Activated CD4-positive, alpha-beta T cell treated with anti-CD3 and anti-CD28 coated beads, Interleukin-10, Interleukin-2, amounts not matched to agents 100 ng/mL and 50 ng/mL, durations not matched to agents 16 hours and 8 hours (primary cell): ENCODE results near the gene LUM.

ENCODE experiments used
- DNase-seq: peaks from one replicate; pipeline ENCODE4 v3.0.0-alpha.2; 2020

Gene LUM

DNA sequence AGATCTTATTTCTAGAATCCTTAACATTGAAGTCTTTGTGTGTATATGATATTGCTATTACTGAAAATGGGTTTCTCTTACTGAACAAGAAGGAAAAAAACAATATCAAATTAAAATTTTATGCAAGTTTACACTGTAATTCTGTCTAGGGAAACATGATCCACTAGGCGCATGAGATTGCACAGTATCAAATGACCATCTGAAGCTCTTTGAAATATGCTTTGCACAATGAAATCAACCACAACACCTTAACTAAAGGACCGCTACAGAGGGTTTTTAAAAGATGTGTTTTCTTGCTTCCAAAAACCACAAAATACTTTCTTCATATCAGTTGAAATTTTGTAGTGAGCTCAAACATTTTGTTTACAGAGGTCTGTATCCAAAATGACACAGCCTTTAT, 38.4 kb downstream of the LUM start:
- DNase-seq = no peak

DNA sequence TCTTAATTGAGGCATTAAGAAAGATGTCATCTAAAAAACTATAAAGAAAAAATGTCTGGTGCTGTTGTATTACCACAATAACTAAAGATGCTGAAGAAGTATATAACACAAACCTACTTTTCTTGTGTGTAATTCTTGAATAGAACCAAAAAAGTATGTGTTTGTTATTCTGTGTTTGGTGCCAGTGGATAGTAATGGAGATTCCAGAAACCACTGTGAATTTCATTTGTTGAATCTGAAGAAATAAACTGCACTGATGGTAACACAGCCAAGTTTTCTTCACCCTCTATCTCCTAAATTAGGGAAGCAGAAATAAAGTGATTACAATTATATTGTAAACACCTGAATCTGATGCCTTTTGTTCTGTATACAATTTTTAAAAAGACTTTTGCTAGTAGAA, 40.4 kb downstream of the LUM start:
- DNase-seq = no peak

DNA sequence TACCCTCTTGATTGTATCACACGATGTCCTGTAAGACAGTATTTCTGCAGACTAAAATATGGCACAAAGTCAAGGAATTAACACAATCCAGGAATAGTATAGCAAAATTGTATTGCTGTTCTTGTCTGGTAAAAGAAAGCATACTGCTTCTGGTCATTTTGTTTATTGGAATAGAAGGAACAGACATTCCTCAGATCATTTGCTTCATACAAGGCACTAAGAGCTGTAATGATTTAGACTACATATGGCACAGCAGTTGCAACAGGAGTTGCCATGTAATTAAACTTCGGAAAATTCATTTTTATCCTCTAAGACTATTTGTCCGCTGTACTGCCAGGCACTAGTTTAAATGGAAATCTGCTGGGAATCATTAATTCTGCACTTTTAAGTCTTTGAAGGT, 45.9 kb downstream of the LUM start:
- DNase-seq = no peak

DNA sequence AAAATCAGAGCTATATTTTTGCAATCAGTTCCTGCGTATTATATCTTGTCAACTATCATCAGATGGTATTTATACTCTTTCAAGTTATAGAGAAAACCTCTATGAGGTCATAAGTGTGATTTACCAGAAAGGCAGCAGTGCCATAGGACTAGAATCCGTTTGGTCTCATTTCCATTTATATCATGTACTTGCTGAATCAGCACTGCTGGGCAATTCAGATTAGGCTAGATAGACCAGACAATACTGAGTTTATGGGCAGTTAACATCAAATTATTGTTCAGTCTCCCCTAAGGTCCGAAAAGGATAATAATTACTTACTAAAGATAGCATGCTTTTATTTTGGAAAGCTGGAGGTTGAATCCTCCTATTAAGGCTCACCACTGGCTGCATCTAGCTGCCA, 46.7 kb downstream of the LUM start:
- no peak for DNase-seq

DNA sequence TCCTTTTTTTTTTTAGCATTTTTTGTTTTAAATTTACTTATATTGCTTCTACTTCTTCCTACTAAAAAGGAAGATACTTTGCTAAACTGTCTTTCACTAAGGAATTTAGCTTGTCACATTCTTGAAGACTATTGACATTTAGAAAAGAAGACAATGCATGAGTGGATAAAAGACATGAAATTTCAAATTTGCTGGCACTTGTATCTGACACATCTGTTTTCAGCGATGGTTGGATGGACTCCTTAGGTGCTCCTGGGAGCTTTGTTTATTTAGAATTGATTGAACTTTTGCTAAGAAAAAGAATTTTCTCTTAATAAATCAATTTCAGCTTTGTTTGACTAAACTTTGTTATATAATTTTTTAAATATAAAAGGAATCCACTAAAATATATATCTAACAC, 50.2 kb downstream of the LUM start:
- DNase-seq = no peak

DNA sequence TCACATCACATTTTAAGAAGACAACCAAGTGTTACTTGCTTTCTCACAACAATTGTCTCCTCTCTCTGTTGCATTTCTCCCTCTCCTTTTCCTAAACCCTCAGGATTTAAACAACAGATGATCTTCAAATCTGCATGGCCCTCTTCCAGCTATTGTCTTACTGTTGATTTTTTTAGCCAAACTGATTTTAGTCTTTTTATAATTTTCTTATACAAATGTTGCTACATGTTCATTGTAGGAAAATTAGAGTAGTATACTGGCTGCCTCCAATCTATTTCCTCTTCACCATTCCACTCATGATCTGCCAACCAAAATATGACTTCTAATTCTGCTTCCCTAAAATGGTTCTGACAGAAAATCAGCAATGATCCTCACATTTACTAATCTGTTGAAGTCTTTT, 52.1 kb downstream of the LUM start:
- DNase-seq = no peak

DNA sequence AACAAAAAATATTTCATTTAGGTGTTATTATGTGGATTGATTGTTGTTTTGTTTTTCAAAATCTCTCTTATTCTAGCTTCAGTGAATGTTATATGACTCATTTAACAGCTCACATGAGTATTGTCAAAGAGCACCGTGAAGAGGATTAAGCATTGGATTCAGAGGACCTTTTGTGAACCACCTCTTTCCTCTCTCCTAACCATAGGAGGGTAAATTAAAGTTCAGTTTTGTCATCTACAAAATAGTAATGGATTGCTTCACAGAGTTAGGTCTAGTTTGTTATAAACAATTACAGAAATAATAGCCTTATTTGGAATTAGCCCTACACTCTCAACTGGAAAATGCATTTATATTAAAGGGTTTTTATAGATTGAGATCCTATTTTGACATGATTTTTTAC, 52.5 kb downstream of the LUM start:
- DNase-seq = no peak

DNA sequence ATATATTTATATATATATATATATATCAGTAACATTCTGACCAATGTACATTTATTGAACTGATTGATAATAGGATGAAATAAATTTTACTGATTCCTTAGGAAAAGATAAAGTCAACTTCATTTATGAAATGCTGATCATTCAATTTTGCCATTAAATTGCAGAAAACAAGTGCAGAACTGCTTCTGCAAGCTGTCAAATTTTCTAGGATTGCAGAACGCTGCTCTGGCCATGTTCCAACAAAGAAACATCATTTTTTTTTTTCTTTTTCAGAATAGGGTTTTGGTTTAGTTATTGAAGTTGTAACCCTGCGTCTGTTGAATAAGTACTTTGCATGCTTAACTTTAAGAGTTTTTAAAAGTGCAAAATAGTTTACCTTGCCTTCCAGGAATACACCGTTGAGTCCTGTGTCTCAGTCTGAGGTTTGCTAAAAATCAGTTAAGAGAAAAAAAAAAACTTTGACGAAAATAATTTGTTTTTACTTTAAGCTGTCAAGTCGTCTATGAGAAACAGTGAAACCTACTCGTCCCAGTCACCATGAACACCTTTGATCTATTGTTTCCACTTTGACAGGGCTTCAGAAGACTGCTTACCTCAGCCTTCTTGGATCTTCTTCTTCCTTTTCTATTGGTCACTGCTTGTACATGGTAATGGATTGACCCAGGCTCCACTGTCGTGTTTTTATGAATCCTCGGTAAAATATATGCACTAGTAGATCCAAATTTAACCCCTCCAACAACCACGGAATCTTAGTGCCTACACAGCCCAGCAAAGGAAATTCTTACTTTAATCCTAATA, 53.7 kb downstream of the LUM start, which contains the start of gene KERA:
Gene KERA, minus strand, starts transcription at position 657 of the 798 bp plus-strand sequence. CDS start 1,743 bp downstream, outside the sequence.
- DNase-seq = no peak

DNA sequence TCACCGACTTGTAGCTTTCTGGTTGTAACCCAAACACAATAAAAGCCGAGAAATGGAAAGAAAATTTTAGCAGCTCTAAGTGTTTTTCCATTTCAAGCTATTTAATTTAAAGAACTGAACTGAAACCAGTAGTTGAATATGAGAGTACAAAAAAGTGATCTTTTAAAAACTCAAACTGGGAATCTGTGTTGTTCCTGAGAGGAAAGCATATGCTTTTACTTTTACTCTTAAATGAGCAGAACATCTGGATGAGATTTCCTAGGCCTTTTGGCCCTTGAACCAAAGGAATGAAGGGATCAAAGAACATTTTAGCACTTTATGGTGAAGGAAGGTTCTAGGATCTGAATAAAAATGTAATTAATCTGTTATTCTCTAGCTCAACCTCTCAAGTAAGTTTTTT, 54.8 kb downstream of the LUM start:
- no peak for DNase-seq

DNA sequence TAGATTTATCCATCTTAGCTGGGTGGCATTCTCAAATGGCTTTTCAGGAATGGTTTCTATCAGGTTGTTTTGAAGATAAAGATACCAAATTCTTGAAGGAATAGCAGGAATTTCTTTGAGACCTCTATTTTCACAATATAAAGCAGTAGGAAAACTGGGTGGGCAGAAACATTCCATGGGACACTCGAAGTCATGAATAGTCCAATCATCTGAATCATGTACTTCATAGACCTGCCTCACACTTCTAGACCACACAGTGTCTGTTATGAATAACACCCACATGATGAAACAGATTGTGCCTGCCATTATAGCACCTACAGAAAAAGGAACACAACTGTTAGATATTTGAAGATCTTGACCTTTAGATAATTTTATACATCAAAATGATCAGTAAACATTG, 55.3 kb downstream of the LUM start:
- DNase-seq = no peak

DNA sequence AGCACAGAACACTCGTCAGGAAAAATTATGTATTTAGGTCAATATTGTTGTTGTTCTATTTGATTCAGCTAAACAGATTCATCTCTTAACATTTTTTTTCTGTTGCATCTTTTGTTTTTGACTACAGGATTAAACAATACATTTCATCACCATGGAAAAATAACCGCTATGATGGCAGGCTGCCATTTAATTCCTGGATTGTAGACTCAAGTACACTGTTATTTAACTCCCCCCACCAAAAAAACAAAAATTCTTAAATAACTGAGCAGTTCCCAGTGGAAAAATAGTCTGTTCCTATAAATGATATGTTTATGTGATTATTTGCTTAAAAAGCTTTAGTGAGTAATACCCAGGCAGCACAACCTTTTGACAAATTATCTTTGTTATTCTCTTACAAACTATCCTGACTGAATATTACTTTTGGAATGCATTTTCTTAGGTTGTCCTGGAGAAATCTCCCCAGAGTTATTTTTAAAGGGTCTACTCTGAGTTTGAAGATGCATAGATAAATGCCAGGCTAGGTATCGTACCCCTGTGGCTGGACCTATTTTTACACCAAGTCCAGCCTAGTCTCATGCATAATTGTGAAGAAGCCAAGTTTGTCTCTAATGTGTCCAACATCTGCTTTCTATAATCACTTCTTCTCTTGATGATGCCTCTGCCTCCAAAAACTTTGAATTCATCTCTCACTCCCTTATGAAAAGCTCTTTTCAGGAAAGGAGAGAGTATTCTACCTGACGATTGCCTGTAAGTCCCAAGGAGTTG, 57.2 kb downstream of the LUM start:
- no peak for DNase-seq
